CD8-positive, alpha-beta memory T cell (primary cell): ENCODE results near the gene FREM1. TPM values are rescaled to one million over a fixed set of nuclear protein-coding genes. Genes with fewer than 3 reads are reported as not detected.

Experiments
- CTCF ChIA-PET: fragments of 350-600 bp; sonication (Branson Sonifier 250); formaldehyde crosslinking; loops from one replicate; lab custom pipeline; 2021; ENCODE audit warnings: antibody characterized with exemption; lab: Charles Lee
- POLR2A ChIA-PET: fragments of 350-600 bp; sonication (Branson Sonifier 250); formaldehyde crosslinking; loops from one replicate; lab custom pipeline; 2021; ENCODE audit warnings: antibody characterized with exemption; lab: Charles Lee
- DNase-seq, 5 donors: peaks; one replicate each; pipeline versions ENCODE4 v3.0.0 to v3.0.0-alpha.2; 2020 to 2022; ENCODE audit warnings: mixed read lengths in 1 of 5
- H3K27ac ChIP-seq: one replicate; pipeline ENCODE4 v1.7.0; 2013; ENCODE audit warnings: low read depth, mild to moderate bottlenecking, low read length, moderate library complexity
- H3K27me3 ChIP-seq: 2 replicates; pipeline ENCODE4 v1.7.0; 2013; ENCODE audit warnings: low read length, mild to moderate bottlenecking; ENCODE audit not compliant: insufficient read depth, poor library complexity, severe bottlenecking
- H3K36me3 ChIP-seq: 2 replicates; pipeline ENCODE4 v1.7.0; 2013; ENCODE audit warnings: mild to moderate bottlenecking, low read length, moderate library complexity; ENCODE audit not compliant: insufficient read depth
- H3K4me1 ChIP-seq: 2 replicates; pipeline ENCODE4 v1.7.0; 2013; ENCODE audit warnings: mild to moderate bottlenecking, low read length, moderate library complexity; ENCODE audit not compliant: insufficient read depth
- H3K4me3 ChIP-seq: 2 replicates; pipeline ENCODE4 v1.7.0; 2013; ENCODE audit warnings: mild to moderate bottlenecking, low read length
- H3K9me3 ChIP-seq: 2 replicates; pipeline ENCODE4 v1.7.0; 2013; ENCODE audit warnings: mild to moderate bottlenecking, low read length
- H3K27ac Mint-ChIP-seq, 8 donors: one replicate each; pipeline ENCODE4 v1.8.0; 2020 to 2021; ENCODE audit warnings: mixed read lengths in 8 of 8, mild to moderate bottlenecking in 6 of 8, inconsistent platforms in 3 of 8, moderate library complexity in 3 of 8
- H3K27me3 Mint-ChIP-seq, 2 donors: one replicate each; pipeline ENCODE4 v1.8.0; 2020 to 2021; ENCODE audit warnings: mixed read lengths in 2 of 2, mild to moderate bottlenecking in 1 of 2, moderate library complexity in 1 of 2
- H3K36me3 Mint-ChIP-seq, 3 donors: one replicate each; pipeline ENCODE4 v1.8.0; 2020 to 2021; ENCODE audit warnings: mixed read lengths in 3 of 3, inconsistent platforms in 1 of 3, mild to moderate bottlenecking in 1 of 3
- H3K4me1 Mint-ChIP-seq, 3 donors: one replicate each; pipeline ENCODE4 v1.8.0; 2020 to 2021; ENCODE audit warnings: mixed read lengths in 3 of 3, inconsistent platforms in 1 of 3, mild to moderate bottlenecking in 1 of 3
- H3K4me3 Mint-ChIP-seq, 7 donors: one replicate each; pipeline ENCODE4 v1.8.0; 2020 to 2021; ENCODE audit warnings: mixed read lengths in 7 of 7, mild to moderate bottlenecking in 6 of 7, moderate library complexity in 4 of 7, inconsistent platforms in 2 of 7
- H3K9me3 Mint-ChIP-seq, 5 donors: one replicate each; pipeline ENCODE4 v1.8.0; 2020 to 2022; ENCODE audit warnings: mixed read lengths in 5 of 5, mild to moderate bottlenecking in 3 of 5, moderate library complexity in 2 of 5, inconsistent platforms in 1 of 5
- polyA plus RNA-seq: library from polyadenylated mRNA; unstranded; fragments of 300-500 nt; fragmentation: Illumina TruSeq; gene quantifications from one replicate; pipeline ENCODE4 v1.2.3, GENCODE V29; 2021
- total RNA-seq, 2 experiments: library from RNA; stranded (reverse); gene quantifications; one replicate each; pipeline ENCODE4 v1.2.3, GENCODE V29; 2021

The FREM1 gene
- total and polyA plus RNA-seq, 3 experiments from 2014 or later: not detected

GRCh38 chr9:14799030-14799429 lies 111.2 kb downstream of the FREM1 start:
- no peaks in the 10 kb centered on the region for H3K4me1 ChIP-seq
- no peak overlapping the region for H3K27ac ChIP-seq
- Mint-ChIP-seq H3K36me3 (no peaks in the 10 kb centered on the region), H3K4me3 (no peak overlapping the region), H3K4me1 (no peaks in the 10 kb centered on the region), H3K27me3 (peaks cover under 1 to 8% of the 10 kb centered on the region in 2 donors), H3K9me3 (no peaks in the 10 kb centered on the region), H3K27ac (no peak overlapping the region)
- no peaks in the 10 kb centered on the region for H3K9me3 ChIP-seq
- no peak for DNase-seq
- ChIA-PET CTCF (no interaction called here), POLR2A (no interaction called here)
- no peaks in the 10 kb centered on the region for H3K36me3 ChIP-seq
- H3K4me3 ChIP-seq: no peak overlapping the region
- no peaks in the 10 kb centered on the region for H3K27me3 ChIP-seq

GRCh38 chr9:14797435-14797834 lies 112.8 kb downstream of the FREM1 start:
- H3K4me3 ChIP-seq: no peak overlapping the region
- peaks cover 3 to 8% of the 10 kb centered on the region in 2 donors for H3K27me3 Mint-ChIP-seq
- H3K4me1 Mint-ChIP-seq: no peaks in the 10 kb centered on the region
- no peak for DNase-seq
- no peaks in the 10 kb centered on the region for H3K27me3 ChIP-seq
- CTCF ChIA-PET: no interaction called here
- no peak overlapping the region for H3K4me3 Mint-ChIP-seq
- no peaks in the 10 kb centered on the region for H3K9me3 ChIP-seq
- no peaks in the 10 kb centered on the region for H3K4me1 ChIP-seq
- no peaks in the 10 kb centered on the region for H3K9me3 Mint-ChIP-seq
- H3K36me3 Mint-ChIP-seq: no peaks in the 10 kb centered on the region
- POLR2A ChIA-PET: no interaction called here
- no peak overlapping the region for H3K27ac Mint-ChIP-seq
- no peak overlapping the region for H3K27ac ChIP-seq
- H3K36me3 ChIP-seq: no peaks in the 10 kb centered on the region

- Mint-ChIP-seq H3K4me1 (no peaks in the 10 kb centered on the region), H3K4me3 (no peak overlapping the region)
These were observed 116.8 kb downstream of the FREM1 start for GRCh38 chr9:14793389-14793788.

GRCh38 chr9:14790628-14791027 lies 119.6 kb downstream of the FREM1 start:
- H3K27ac ChIP-seq: no peak overlapping the region
- H3K4me3 ChIP-seq: no peak overlapping the region
- H3K4me1 ChIP-seq: no peaks in the 10 kb centered on the region
- Mint-ChIP-seq H3K4me3 (no peak overlapping the region), H3K9me3 (peaks cover 0 to 2% (median 0%) of the 10 kb centered on the region in 5 donors), H3K27me3 (peaks cover 10% of the 10 kb centered on the region in 2 donors), H3K27ac (no peak overlapping the region), H3K36me3 (no peaks in the 10 kb centered on the region), H3K4me1 (no peaks in the 10 kb centered on the region)
- no peaks in the 10 kb centered on the region for H3K36me3 ChIP-seq
- DNase-seq: no peak
- no peaks in the 10 kb centered on the region for H3K9me3 ChIP-seq
- ChIA-PET CTCF (no interaction called here), POLR2A (no interaction called here)
- H3K27me3 ChIP-seq: no peaks in the 10 kb centered on the region

More at GRCh38 chr9:14793389-14793788, 116.8 kb downstream of the FREM1 start:
- Histone ChIP-seq H3K4me1 (no peaks in the 10 kb centered on the region), H3K27me3 (no peaks in the 10 kb centered on the region), H3K9me3 (no peaks in the 10 kb centered on the region), H3K27ac (no peak overlapping the region), H3K36me3 (no peaks in the 10 kb centered on the region), H3K4me3 (no peak overlapping the region)
- H3K27ac Mint-ChIP-seq: no peak overlapping the region
- CTCF ChIA-PET: no interaction called here
- no peaks in the 10 kb centered on the region for H3K9me3 Mint-ChIP-seq
- no peak for DNase-seq
- H3K36me3 Mint-ChIP-seq: no peaks in the 10 kb centered on the region
- peaks cover 10% of the 10 kb centered on the region in 2 donors for H3K27me3 Mint-ChIP-seq
- POLR2A ChIA-PET: no interaction called here

GRCh38 chr9:14788846-14789245 lies 121.4 kb downstream of the FREM1 start:
- Histone ChIP-seq H3K36me3 (no peaks in the 10 kb centered on the region), H3K4me1 (no peaks in the 10 kb centered on the region), H3K4me3 (no peak overlapping the region), H3K9me3 (no peaks in the 10 kb centered on the region), H3K27me3 (no peaks in the 10 kb centered on the region), H3K27ac (no peak overlapping the region)
- H3K9me3 Mint-ChIP-seq: peaks cover 0 to 2% (median 0%) of the 10 kb centered on the region in 5 donors
- H3K4me3 Mint-ChIP-seq: no peak overlapping the region
- no peaks in the 10 kb centered on the region for H3K4me1 Mint-ChIP-seq
- ChIA-PET CTCF (interaction anchor here (1.0 kb wide), 1 partner anchor 24 kb away, joined by 3 read pairs; no protein-coding TSS in a partner anchor), POLR2A (no interaction called here)
- no peak overlapping the region for H3K27ac Mint-ChIP-seq
- no peak for DNase-seq
- no peaks in the 10 kb centered on the region for H3K36me3 Mint-ChIP-seq
- peaks cover 5 to 12% of the 10 kb centered on the region in 2 donors for H3K27me3 Mint-ChIP-seq

- Mint-ChIP-seq H3K4me3 (no peak overlapping the region), H3K9me3 (peaks cover 0 to 3% (median 0%) of the 10 kb centered on the region in 5 donors), H3K27me3 (peaks cover 6 to 22% of the 10 kb centered on the region in 2 donors), H3K27ac (no peak overlapping the region), H3K4me1 (no peaks in the 10 kb centered on the region), H3K36me3 (no peaks in the 10 kb centered on the region)
- Histone ChIP-seq H3K27ac (no peak overlapping the region), H3K27me3 (no peaks in the 10 kb centered on the region), H3K36me3 (no peaks in the 10 kb centered on the region), H3K9me3 (no peaks in the 10 kb centered on the region), H3K4me3 (no peak overlapping the region), H3K4me1 (no peaks in the 10 kb centered on the region)
- CTCF ChIA-PET: no interaction called here
- no peak for DNase-seq
- POLR2A ChIA-PET: no interaction called here
These were observed 126.9 kb downstream of the FREM1 start for GRCh38 chr9:14783358-14783757.

GRCh38 chr9:14782286-14783051 lies 127.8 kb downstream of the FREM1 start:
- CTCF ChIA-PET: no interaction called here
- no peak overlapping the region for H3K27ac Mint-ChIP-seq
- no peaks in the 10 kb centered on the region for H3K27me3 ChIP-seq

GRCh38 chr9:14780693-14781092 lies 129.5 kb downstream of the FREM1 start:
- Mint-ChIP-seq H3K4me1 (no peaks in the 10 kb centered on the region), H3K36me3 (no peaks in the 10 kb centered on the region), H3K27ac (no peak overlapping the region), H3K4me3 (no peak overlapping the region), H3K9me3 (peaks cover 0 to 2% (median 0%) of the 10 kb centered on the region in 5 donors), H3K27me3 (peaks cover 6 to 22% of the 10 kb centered on the region in 2 donors)
- Histone ChIP-seq H3K4me1 (no peaks in the 10 kb centered on the region), H3K27ac (no peak overlapping the region), H3K9me3 (no peaks in the 10 kb centered on the region), H3K4me3 (no peak overlapping the region), H3K36me3 (no peaks in the 10 kb centered on the region), H3K27me3 (no peaks in the 10 kb centered on the region)
- DNase-seq: no peak
- POLR2A ChIA-PET: no interaction called here
- CTCF ChIA-PET: interaction anchor here (1.3 to 1.5 kb wide), 2 partner anchors 11 to 12 kb away, joined by 4 read pairs; no protein-coding TSS in a partner anchor

More at GRCh38 chr9:14782286-14783051, 127.8 kb downstream of the FREM1 start:
- H3K4me1 ChIP-seq: no peaks in the 10 kb centered on the region
- H3K27me3 Mint-ChIP-seq: peaks cover 6 to 22% of the 10 kb centered on the region in 2 donors
- POLR2A ChIA-PET: no interaction called here
- no peaks in the 10 kb centered on the region for H3K36me3 ChIP-seq
- no peak overlapping the region for H3K4me3 Mint-ChIP-seq
- peaks cover 0 to 2% (median 0%) of the 10 kb centered on the region in 5 donors for H3K9me3 Mint-ChIP-seq
- no peaks in the 10 kb centered on the region for H3K36me3 Mint-ChIP-seq
- H3K4me3 ChIP-seq: no peak overlapping the region
- no peaks in the 10 kb centered on the region for H3K9me3 ChIP-seq
- H3K4me1 Mint-ChIP-seq: no peaks in the 10 kb centered on the region
- DNase-seq: no peak
- H3K27ac ChIP-seq: no peak overlapping the region
